Mesodermal cell (in vitro differentiated cells): ENCODE measurements around the gene FBXL17.

ENCODE experiments used
- H3K27ac ChIP-seq: 2 replicates; pipeline ENCODE4 v1.7.0; 2013; ENCODE audit warnings: mild to moderate bottlenecking, low read depth, low read length, moderate library complexity; ENCODE audit not compliant: severe bottlenecking
- H3K36me3 ChIP-seq: 2 replicates; pipeline ENCODE4 v1.7.1; 2013; ENCODE audit warnings: mild to moderate bottlenecking, low read length, moderate library complexity; ENCODE audit not compliant: control insufficient read depth, insufficient read depth
- H3K4me1 ChIP-seq: one replicate; pipeline ENCODE4 v1.7.1; 2013; ENCODE audit warnings: mild to moderate bottlenecking, low read length; ENCODE audit not compliant: insufficient read depth, control insufficient read depth, poor library complexity, severe bottlenecking
- H3K4me3 ChIP-seq: 2 replicates; pipeline ENCODE4 v1.7.0; 2013; ENCODE audit warnings: low read length, control low read depth, mild to moderate bottlenecking; ENCODE audit not compliant: insufficient read depth, poor library complexity, severe bottlenecking; ENCODE audit errors: extremely low read depth
- H3K9me3 ChIP-seq: 2 replicates; pipeline ENCODE4 v1.7.1; 2013; ENCODE audit warnings: mild to moderate bottlenecking, low read length, moderate library complexity; ENCODE audit not compliant: control insufficient read depth
- WGBS, 2 experiments: methylation state at CpG; one replicate each; pipeline ENCODE4 v1.1.5; 2013; ENCODE audit warnings: missing lambda C conversion rate in 2 of 2; ENCODE audit not compliant: insufficient coverage in 2 of 2; 5-methylcytosine and 5-hydroxymethylcytosine counted together

Gene FBXL17

GRCh38 chr5:107919361-107919760 lies 462.5 kb downstream of the FBXL17 start:
- Histone ChIP-seq H3K36me3 (no peaks in the 10 kb centered on the region), H3K4me1 (no peaks in the 10 kb centered on the region), H3K9me3 (no peaks in the 10 kb centered on the region), H3K4me3 (no peak overlapping the region), H3K27ac (no peak overlapping the region)
- WGBS, 2 experiments: 92% methylated on average over 4 of the region's 4 CpGs

- Histone ChIP-seq H3K27ac (no peak overlapping the region), H3K4me1 (no peaks in the 10 kb centered on the region), H3K9me3 (no peaks in the 10 kb centered on the region), H3K4me3 (no peak overlapping the region), H3K36me3 (no peaks in the 10 kb centered on the region)
- 93% methylated on average over 2 of the region's 3 CpGs; no CpG with 5 or more reads in 1 of the 2 experiments for WGBS, 2 experiments
These were observed 463.9 kb downstream of the FBXL17 start for GRCh38 chr5:107917983-107918382.

- H3K4me3 ChIP-seq: no peak overlapping the region
- no peaks in the 10 kb centered on the region for H3K36me3 ChIP-seq
- H3K27ac ChIP-seq: no peak overlapping the region
- H3K9me3 ChIP-seq: no peaks in the 10 kb centered on the region
- 100% methylated on average over 1 of the region's 6 CpGs; no CpG with 5 or more reads in 1 of the 2 experiments for WGBS, 2 experiments
- H3K4me1 ChIP-seq: no peaks in the 10 kb centered on the region
These were observed 464.9 kb downstream of the FBXL17 start for GRCh38 chr5:107916731-107917725.

GRCh38 chr5:107915176-107915812 lies 466.6 kb downstream of the FBXL17 start:
- no peaks in the 10 kb centered on the region for H3K9me3 ChIP-seq
- no peaks in the 10 kb centered on the region for H3K36me3 ChIP-seq
- H3K4me1 ChIP-seq: no peaks in the 10 kb centered on the region
- H3K27ac ChIP-seq: no peak overlapping the region
- no peak overlapping the region for H3K4me3 ChIP-seq
- 55 to 66% methylated on average over 2 of the region's 5 CpGs for WGBS, 2 experiments

GRCh38 chr5:107913494-107913893 lies 468.4 kb downstream of the FBXL17 start:
- Histone ChIP-seq H3K27ac (no peak overlapping the region), H3K36me3 (no peaks in the 10 kb centered on the region), H3K9me3 (no peaks in the 10 kb centered on the region), H3K4me1 (no peaks in the 10 kb centered on the region), H3K4me3 (no peak overlapping the region)
- 90 to 100% methylated on average over 2 of the region's 3 CpGs for WGBS, 2 experiments

GRCh38 chr5:107900721-107901120 lies 481.2 kb downstream of the FBXL17 start:
- H3K27ac ChIP-seq: no peak overlapping the region
- H3K9me3 ChIP-seq: no peaks in the 10 kb centered on the region
- H3K36me3 ChIP-seq: no peaks in the 10 kb centered on the region
- H3K4me3 ChIP-seq: no peak overlapping the region
- no peaks in the 10 kb centered on the region for H3K4me1 ChIP-seq
- no CpG with 5 or more reads among the region's 3 CpGs for WGBS, 2 experiments

- Histone ChIP-seq H3K36me3 (no peaks in the 10 kb centered on the region), H3K4me3 (no peak overlapping the region), H3K9me3 (no peaks in the 10 kb centered on the region), H3K4me1 (no peaks in the 10 kb centered on the region), H3K27ac (no peak overlapping the region)
- 100% methylated on average over 1 of the region's 1 CpG; no CpG with 5 or more reads in 1 of the 2 experiments for WGBS, 2 experiments
These were observed 487.5 kb downstream of the FBXL17 start for GRCh38 chr5:107894361-107894760.

GRCh38 chr5:107893642-107894041 lies 488.3 kb downstream of the FBXL17 start:
- Histone ChIP-seq H3K27ac (no peak overlapping the region), H3K36me3 (no peaks in the 10 kb centered on the region), H3K4me1 (no peaks in the 10 kb centered on the region), H3K9me3 (no peaks in the 10 kb centered on the region), H3K4me3 (no peak overlapping the region)
- no CpG with 5 or more reads among the region's 4 CpGs for WGBS, 2 experiments

- Histone ChIP-seq H3K4me3 (no peak overlapping the region), H3K4me1 (no peaks in the 10 kb centered on the region), H3K27ac (no peak overlapping the region), H3K36me3 (no peaks in the 10 kb centered on the region), H3K9me3 (no peaks in the 10 kb centered on the region)
- WGBS, 2 experiments: 68 to 89% methylated on average over 2 of the region's 3 CpGs
These were observed 492.5 kb downstream of the FBXL17 start for GRCh38 chr5:107889387-107889786.

- H3K36me3 ChIP-seq: no peaks in the 10 kb centered on the region
These were observed 493.4 kb downstream of the FBXL17 start for GRCh38 chr5:107888541-107888940.

More at GRCh38 chr5:107888541-107888940, 493.4 kb downstream of the FBXL17 start:
- Histone ChIP-seq H3K9me3 (no peaks in the 10 kb centered on the region), H3K4me3 (no peak overlapping the region), H3K27ac (no peak overlapping the region), H3K4me1 (no peaks in the 10 kb centered on the region)
- WGBS, 2 experiments: 84 to 100% methylated on average over 2 of the region's 4 CpGs
